Urinary bladder (tissue), 4 donors: ENCODE data around the gene SECTM1. TPM values are rescaled to one million over a fixed set of nuclear protein-coding genes. Genes with fewer than 3 reads are reported as not detected.

Experiments used
- DNase-seq: peaks from one replicate; pipeline ENCODE4 v3.0.0-alpha.2; 2015; ENCODE audit errors: extremely low spot score
- H3K27ac ChIP-seq: one replicate; pipeline ENCODE4 v1.5.1; 2013; ENCODE audit warnings: low read depth, mild to moderate bottlenecking, moderate library complexity
- H3K36me3 ChIP-seq: one replicate; pipeline ENCODE4 v1.6.1; 2013; ENCODE audit warnings: mild to moderate bottlenecking, moderate library complexity; ENCODE audit not compliant: insufficient read depth
- H3K4me1 ChIP-seq: one replicate; pipeline ENCODE4 v1.6.1; 2013; ENCODE audit warnings: mild to moderate bottlenecking, moderate library complexity; ENCODE audit not compliant: insufficient read depth
- H3K4me3 ChIP-seq: one replicate; pipeline ENCODE4 v1.5.1; 2013; ENCODE audit warnings: low read depth, low read length
- WGBS: extraction: QIAGEN DNeasy Blood & Tissue Kit; methylation state at CpG from one replicate; pipeline ENCODE4 v1.1.7; 2013; 5-methylcytosine and 5-hydroxymethylcytosine counted together
- polyA plus RNA-seq: library from polyadenylated mRNA; stranded (reverse); fragments of 200-250 nt; gene quantifications from one replicate; pipeline ENCODE4 v1.2.3, GENCODE V29; 2013
- total RNA-seq: library from RNA; depleted of rRNA; stranded (reverse); fragments of >200 nt; gene quantifications from one replicate; pipeline ENCODE4 v1.2.3, GENCODE V29; 2014
- donor health status: healthy with polysubstance abuse.
- donor health status: healthy.

SECTM1 gene
- total and polyA plus RNA-seq, 2 donors = 15.9 to 19.2 TPM

DNA sequence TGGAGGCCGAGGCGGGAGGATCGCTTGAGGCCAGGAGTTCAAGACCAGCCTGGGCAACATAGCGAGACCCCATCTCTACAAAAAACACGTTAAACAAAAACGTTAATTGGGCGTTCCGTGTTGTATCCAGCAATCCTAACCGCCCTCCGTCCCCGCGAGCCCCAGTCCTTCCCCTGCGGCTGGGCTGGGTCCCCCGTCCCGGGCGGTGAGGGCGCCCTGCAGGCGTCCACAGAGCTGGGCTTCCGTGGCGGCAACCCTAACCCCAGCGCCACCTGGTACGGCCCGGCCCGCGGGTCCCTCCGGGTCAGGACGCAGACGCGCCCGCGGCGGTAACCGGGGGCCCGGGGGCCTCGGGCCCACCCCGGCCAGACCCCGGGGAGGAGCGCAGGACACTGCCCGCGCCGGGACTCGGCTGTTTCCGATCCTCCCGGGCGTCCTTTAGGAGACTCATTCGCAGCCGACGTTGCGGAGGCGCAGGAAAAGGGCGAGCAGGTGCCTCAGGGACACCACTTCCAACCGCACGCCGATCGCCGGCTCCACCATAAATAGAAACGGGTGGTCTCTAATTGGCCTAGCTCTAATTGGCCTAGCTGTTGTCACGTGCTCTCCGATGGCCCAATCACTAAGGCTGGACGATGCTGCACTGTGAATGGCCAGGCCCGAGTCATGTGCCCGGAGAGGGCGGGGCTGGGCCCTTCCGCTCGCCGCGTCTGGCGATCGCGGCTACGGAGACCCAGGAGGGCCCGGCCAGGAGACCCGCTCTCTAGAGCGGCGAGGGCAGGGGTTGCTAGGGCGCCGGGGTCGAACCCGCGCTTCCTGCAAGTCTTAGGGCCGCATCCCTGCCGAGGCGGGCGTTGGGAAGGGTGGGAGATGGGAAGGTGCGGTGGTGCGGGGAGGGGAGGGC lies 41.1 kb downstream of the SECTM1 start:
- 4% methylated on average over 86 of the region's 86 CpGs for WGBS
- Histone ChIP-seq H3K4me3 (peak overlapping the region; percentile 68), H3K27ac (peak overlapping the region; percentile 100), H3K4me1 (no peaks in the 10 kb centered on the region), H3K36me3 (no peaks in the 10 kb centered on the region)
- DNase-seq = peak; percentile 95

DNA sequence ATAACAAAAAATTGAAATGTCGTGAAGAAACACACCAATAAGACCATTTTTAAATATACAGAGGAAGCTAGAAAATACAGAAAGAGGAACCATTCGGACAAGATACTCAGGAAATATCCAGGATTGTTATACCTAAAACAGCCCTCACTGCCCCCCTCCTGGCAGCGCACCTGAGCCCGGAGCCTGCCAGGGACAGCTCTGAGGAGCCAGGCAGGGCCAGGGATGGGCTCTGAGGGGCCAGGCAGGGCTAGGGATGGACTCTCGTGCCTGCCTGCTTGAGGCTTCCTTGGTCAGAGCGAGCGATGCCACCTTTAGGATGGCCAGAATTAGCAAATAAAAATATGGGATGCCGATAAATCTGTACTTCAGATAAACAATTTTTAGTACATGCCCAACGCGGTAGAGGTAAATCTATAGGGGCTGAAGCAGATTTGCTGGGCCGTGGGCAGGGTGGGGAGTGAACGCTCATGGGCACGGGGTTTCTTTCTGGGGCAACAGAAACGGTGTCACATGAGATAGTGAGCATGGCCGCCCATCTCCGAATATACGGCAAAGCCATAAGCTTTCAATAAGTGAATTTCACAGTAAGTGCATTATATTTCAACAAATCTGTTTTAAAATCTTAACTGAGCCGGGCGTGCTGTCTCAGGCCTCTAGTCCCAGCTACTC lies 41.9 kb downstream of the SECTM1 start:
- no peaks in the 10 kb centered on the region for H3K4me1 ChIP-seq
- DNase-seq = no peak
- H3K4me3 ChIP-seq = peak overlapping the region; percentile 68
- 86% methylated on average over 19 of the region's 19 CpGs for WGBS
- H3K27ac ChIP-seq = no peak overlapping the region
- no peaks in the 10 kb centered on the region for H3K36me3 ChIP-seq

DNA sequence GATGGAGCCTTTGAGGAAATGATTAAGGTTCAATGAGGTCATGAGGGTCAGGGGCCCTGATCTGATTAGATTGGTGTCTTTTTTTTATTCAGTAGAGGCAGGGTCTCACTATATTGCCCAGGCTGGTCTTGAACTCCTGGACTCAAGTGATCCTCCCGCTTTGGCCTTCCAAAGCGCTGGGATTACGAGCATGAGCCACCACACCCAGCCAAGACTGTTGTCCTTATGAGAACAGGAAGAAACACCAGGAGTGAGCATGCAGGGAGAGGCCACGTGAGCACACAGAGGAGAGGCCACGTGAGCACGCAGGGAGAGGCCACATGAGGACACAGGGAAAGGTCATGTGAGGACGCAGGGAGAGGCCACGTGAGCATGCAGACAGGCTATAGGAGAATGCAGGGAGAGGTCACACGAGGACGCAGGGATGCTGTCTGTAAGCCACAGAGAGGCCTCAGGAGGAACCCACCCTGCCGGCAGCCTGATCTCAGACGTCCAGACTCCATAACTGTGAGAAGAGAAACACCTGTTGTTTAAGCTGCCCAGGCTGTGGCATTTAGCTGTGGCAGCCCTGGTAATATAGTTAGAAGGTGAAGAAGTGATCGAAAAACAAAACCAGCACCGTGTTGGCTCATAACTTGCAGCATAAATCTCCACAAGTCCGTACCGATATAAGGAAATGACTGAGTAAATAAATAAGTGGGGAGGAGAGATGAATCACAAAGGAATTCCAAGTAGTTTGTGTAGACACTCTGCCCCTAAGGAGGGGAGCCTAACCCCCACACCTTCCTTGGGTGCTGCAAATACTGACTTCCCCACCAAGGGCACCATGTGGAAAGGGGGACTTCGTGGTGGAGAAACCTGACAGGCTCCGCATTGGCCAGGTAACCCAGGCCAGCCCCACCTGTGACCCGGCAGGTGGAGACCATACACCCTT lies 45.4 kb downstream of the SECTM1 start:
- H3K4me1 ChIP-seq = no peaks in the 10 kb centered on the region
- no peaks in the 10 kb centered on the region for H3K36me3 ChIP-seq
- peak overlapping the region; percentile 47 for H3K27ac ChIP-seq
- DNase-seq = no peak
- no peak overlapping the region for H3K4me3 ChIP-seq
- 39% methylated on average over 19 of the region's 19 CpGs for WGBS

DNA sequence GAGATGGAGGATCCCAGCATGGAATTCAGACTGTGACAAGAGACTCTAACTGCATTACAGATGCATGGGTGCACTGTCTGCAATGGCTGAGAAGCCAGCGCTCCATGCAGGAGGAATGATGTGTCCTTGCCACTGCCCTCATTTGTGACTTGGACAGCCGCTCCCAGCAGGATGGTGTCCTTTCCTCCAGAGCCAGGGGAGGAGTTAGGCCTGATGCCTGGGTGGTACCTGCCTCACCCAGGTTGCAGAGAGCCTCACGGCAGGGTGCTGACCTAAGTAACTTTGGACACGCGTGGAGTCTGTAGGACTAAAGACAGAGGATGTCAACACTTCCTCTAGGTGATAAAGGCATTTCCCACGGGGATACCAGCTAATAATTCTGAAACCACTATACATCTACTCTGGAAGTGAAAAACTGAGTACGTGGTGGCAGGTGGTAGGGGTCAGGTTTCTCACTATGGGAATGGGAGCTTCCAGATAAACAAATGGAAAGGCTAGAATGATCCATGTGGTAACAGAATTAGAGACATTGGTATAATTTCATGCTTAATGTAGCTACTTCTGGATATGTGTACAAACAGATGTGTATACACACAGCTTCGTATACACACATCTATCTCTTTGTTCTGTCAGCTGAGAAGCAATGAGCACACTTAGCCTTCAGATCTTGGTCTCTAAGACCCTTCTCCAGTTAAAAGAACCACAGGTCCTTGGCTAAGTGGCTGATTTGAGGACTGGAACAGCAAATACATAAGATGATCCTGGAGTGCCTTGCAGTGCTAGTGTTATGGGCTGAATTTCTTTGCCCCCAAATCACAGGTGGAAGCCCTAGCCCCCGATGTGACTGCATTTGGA lies 46.3 kb downstream of the SECTM1 start:
- H3K4me3 ChIP-seq = no peak overlapping the region
- WGBS = 86% methylated on average over 9 of the region's 9 CpGs
- H3K4me1 ChIP-seq = no peaks in the 10 kb centered on the region
- no peaks in the 10 kb centered on the region for H3K36me3 ChIP-seq
- peak overlapping the region; percentile 3 for H3K27ac ChIP-seq
- no peak for DNase-seq

DNA sequence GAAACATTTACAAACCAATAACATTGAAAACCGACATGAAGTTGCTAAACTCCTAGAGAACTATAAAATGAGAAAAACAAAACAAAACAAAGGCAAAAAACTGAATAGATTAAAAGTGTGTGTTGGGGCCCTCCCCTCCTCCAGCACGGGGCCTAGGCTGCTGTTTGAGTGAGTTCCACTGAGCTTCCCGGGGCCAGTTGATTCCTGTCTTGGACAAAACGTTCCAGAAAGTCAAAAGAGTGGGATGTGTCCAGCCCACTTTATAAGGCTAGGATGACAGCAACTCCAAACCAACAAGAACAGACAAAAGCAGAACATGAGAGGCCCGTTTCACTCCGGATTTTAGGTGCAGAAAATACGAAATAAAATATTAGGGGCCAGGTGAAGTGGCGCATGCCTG lies 48.4 kb downstream of the SECTM1 start:
- Histone ChIP-seq H3K27ac (no peak overlapping the region), H3K36me3 (no peaks in the 10 kb centered on the region), H3K4me1 (no peaks in the 10 kb centered on the region), H3K4me3 (no peak overlapping the region)
- DNase-seq = no peak
- WGBS = 46% methylated on average over 8 of the region's 8 CpGs

DNA sequence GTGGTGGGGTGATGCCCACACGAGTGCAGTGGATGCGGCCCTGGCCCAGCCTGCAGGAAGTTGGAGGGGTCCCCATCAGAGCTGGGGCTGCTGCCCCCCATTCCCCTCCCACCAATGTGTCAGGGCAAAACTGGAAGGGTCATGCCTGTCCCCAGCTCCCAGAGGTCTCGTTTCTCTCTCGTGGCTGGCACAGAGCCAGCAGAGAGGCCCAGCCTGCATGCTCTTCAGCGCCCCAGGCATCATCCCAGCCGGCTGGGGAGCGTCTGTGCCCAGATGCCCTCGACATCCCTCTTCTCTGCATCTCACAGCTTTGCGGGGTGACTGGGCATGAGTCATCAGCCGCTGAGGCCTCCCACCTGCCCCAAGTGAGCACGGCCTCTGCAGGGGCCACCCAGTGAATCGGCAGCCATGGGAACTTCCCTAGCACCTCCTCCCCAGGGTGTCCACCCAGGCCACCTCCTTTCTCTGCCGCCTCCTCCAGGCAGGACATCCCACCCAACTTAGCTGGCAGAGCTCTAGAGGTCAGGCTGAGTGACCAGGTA lies 50.3 kb downstream of the SECTM1 start:
- DNase-seq = no peak
- WGBS = 28% methylated on average over 13 of the region's 13 CpGs
- H3K4me1 ChIP-seq = no peaks in the 10 kb centered on the region

DNA sequence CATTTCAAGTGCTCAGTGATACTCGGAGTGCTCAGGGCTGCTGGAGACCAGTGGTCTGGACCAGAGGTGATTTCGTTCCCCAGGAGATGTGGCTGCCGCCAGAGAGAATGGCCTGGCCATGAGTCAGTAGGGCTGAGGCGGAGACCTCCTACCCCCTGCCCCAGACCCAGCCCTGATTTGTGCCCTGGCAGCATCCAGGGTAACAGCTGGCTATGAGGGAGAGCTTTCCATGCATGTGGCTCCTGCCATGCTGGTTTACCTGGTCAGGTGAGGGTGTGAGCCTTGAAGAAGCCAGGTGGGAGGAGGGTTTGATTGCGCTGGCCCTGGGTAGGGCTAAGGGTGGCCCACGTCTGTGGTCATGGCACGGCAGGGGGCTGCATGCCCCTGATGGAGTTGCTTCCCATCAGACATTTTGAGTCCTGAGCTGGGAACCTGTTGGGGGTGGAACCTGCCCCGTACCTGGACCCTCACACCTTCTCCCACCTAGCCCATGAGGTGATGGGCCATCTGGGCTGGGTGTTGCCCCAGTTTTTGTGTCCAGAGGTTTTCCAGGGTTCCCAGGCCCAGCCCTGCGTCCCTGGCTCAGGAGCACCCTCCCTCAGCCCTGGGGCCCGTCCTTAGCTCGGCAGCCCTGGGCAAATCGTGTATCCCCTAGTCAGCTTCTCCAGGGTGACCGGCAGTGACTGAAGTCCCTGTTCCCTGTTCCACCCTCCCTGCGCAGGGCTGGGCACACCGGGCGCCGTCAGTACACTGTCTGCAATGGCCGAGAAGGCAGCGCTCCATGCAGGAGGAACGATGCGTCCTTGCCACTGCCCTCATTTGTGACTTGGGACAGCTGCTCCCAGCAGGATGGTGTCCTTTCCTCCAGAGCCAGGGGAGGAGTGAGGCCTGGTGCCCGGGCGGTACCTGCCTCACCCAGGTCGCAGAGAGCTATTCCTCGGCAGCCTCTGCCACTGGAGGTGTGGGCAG lies 51.0 kb downstream of the SECTM1 start:
- H3K4me3 ChIP-seq = no peak overlapping the region
- H3K36me3 ChIP-seq = no peaks in the 10 kb centered on the region
- no peak overlapping the region for H3K27ac ChIP-seq
- 82% methylated on average over 25 of the region's 25 CpGs for WGBS
- no peak for DNase-seq
- H3K4me1 ChIP-seq = no peaks in the 10 kb centered on the region

More for the DNA sequence above, 50.3 kb downstream of the SECTM1 start:
- Histone ChIP-seq H3K4me3 (no peak overlapping the region), H3K27ac (no peak overlapping the region), H3K36me3 (no peaks in the 10 kb centered on the region)

DNA sequence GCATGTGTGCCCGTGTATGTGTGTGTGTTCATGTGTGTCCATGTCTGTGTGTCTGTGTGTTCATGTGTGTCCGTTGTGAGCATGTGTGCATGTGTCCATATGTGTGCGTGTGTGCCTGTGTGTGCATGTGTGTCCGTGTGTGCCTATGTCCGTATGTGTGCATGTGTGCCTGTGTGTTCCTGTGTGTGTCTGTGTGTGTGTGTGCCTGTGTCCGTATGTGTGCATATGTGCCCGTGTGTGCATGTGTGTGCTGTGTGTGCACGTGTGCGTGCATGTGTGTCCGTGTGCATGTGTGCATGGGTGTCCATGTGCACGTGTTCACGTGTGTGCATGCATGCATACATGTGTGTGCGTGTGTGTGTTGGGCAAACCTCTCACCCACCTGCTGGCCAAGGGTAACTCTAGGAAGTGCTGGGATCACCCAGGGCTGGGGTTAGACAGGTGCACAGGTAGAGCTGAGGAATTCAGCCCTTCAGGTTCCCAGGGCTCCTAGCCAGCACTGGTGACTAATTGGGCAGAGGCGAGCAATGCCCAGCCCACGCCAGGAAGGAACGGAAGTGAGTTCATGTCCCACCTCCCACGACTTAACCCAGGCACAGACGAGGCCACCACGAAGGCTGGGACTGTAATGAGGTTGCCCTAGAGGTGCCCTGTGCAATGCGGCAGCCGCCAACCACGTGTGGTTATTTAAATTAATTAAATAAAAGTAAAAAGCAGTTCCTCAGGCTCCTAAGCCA lies 51.9 kb downstream of the SECTM1 start:
- H3K36me3 ChIP-seq = no peaks in the 10 kb centered on the region
- DNase-seq = no peak
- no peaks in the 10 kb centered on the region for H3K4me1 ChIP-seq
- no peak overlapping the region for H3K27ac ChIP-seq
- WGBS = 78% methylated on average over 22 of the region's 22 CpGs
- no peak overlapping the region for H3K4me3 ChIP-seq

DNA sequence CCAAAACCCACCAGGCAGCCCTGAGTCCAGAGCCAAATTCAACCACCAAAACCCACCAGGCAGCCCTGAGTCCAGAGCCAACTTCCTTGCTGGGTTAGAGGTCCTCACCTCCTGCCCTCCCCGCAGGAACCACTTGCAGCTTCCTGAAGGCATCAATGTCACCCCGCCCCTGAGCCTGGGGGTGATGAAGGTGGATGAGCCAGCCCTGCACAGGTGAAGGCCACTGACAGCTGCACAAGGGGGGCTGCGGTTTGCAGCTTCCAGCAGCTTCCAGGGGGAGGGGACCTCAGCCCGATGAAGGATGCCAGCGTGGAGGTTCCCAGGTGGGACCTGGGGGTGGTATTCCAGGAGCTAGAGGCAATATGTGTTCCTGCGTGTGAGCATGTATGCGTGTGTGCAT lies 52.5 kb downstream of the SECTM1 start:
- DNase-seq = no peak
- 78% methylated on average over 7 of the region's 7 CpGs for WGBS
- no peak overlapping the region for H3K4me3 ChIP-seq
- no peaks in the 10 kb centered on the region for H3K4me1 ChIP-seq
- H3K27ac ChIP-seq = no peak overlapping the region
- no peaks in the 10 kb centered on the region for H3K36me3 ChIP-seq

DNA sequence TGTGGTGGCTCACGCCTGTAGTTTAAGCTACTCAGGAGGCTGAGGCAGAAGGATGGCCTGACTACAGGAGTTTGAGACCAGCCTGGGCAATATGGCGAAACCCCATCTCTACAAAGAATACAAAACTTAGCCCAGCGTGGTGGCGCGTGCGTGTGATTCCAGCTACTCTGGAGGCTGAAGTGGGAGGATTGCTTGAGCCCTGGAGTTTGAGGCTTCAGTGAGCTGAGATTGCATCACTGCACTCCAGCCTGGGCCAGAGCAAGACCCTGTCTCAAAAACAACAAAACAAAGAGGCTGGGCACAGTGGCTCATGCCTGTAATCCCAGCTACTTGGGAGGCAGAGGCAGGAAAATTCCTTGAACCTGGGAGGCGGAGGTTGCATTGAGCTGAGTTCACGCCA lies 53.0 kb downstream of the SECTM1 start:
- Histone ChIP-seq H3K36me3 (no peaks in the 10 kb centered on the region), H3K4me3 (no peak overlapping the region), H3K27ac (no peak overlapping the region), H3K4me1 (no peaks in the 10 kb centered on the region)
- no peak for DNase-seq
- WGBS = 92% methylated on average over 8 of the region's 8 CpGs

DNA sequence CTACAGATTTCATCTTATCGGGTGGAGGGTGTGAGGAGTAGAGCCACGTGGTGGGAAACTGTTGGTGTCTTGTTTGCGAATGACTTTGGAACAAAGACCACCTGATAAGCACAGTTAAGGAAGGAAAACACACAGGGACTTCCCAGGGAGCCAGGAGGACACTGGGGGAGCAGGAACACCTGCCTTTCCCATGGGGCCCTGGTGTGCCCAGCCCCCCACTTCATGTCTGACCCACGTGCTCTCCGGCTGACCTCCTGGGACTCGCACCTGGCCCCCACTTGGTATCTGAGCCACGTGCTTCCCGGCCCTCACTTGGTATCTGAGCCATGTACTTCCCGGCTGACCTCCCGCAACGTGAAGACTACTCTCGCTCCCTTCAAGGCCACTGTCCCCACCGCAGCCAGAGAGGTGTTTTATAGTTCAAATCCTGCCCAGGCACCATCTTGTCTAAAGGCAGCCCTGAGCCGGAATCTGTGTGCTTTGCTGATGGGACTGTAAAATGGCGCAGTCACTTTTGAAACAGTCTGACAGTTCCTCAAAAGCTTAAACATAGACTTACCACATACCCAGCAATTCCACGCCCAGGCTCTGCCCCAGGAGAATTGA lies 54.7 kb downstream of the SECTM1 start:
- WGBS = 81% methylated on average over 16 of the region's 16 CpGs
- DNase-seq = no peak
- Histone ChIP-seq H3K36me3 (no peaks in the 10 kb centered on the region), H3K27ac (no peak overlapping the region), H3K4me3 (no peak overlapping the region), H3K4me1 (no peaks in the 10 kb centered on the region)
